Stimulated activated CD4-positive, alpha-beta T cell treated with anti-CD3 and anti-CD28 coated beads, Interleukin-1b, Interleukin-23, amount 100 ng/mL, for 1 hour (primary cell): ENCODE data around the gene EIF5A2.
A peak's percentile ranks its signal among the peaks of the same experiment; 100 is the strongest.
"Not testable (repeated sequence)": the region's sequence is repeated elsewhere in the genome, so short reads cannot be mapped to it uniquely, and the experiment has no call there.

Experiments
- DNase-seq, 2 donors: peaks; one replicate each; pipeline ENCODE4 v3.0.0-alpha.2; 2020; ENCODE audit warnings: low read depth in 2 of 2

EIF5A2 gene

DNA sequence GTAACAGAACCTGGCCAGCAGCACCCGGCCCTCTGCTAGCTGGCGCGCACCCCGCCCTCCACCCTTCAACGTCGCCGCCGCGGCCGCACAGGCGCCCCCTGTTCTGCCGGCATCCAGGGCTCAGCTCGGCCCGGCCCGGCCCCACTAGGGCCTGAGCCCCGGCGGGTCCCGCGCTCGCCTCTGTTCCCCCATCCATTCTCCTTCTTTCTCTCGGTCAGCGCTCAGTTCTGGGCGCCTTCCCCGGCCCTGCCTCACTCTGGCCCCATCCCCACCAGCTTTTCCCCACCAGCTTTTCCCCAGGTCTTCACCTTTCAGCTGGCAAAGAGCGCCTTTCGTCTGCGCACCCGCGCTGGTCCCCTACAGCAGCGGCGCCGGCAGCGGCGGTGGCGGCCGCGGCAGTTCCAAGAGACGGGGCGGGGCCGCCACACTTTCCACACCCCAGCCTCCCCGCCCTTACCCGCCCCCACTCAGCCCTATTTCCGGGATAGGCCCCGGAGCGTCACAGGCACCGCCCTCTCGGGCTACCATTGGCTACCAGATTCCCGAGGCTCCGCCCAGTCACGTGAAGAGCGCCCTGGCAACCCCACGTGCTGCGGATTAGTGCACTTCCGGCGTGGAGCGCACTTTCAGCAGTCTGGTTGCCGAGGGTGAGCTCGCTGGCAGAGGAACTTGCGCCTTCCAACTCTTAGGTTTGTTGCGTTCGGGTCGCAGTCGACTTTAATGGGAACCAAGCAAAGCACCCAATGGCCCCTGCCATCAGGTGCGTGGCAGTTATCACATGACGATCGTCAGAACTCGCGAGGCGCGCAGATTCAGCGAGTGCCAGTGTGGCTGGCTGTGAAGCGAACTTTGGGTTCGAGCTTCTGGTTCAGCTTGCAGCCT, at the start of gene EIF5A2:
Gene EIF5A2, minus strand, starts transcription at position 403 of the 882 bp plus-strand sequence. CDS start 831 bp downstream, outside the sequence.
- DNase-seq: peak; percentile 88 to 92

GRCh38 chr3:170956647-170957046, 48.2 kb upstream of the EIF5A2 start:
- no peak for DNase-seq

DNA sequence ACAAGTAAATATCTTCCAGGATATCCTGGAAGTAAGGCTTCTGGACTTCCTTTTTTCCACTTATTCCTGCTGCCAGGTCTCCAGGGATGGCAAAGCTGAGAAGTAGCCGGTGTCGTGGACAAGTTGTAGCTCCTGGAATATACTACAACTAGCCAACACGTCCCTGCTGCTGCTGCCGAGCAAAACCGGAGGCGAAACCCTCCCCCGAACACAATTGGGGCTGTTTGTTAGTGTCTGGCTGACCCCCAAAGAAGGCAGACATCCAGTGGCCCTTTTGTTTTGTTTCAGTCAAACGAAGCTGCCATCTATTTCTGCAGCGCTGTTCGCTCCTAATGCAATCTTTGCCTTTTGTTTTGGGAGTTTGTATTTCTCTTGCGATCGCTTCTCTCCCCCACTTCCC, 45.3 kb upstream of the EIF5A2 start:
- no peak for DNase-seq

DNA sequence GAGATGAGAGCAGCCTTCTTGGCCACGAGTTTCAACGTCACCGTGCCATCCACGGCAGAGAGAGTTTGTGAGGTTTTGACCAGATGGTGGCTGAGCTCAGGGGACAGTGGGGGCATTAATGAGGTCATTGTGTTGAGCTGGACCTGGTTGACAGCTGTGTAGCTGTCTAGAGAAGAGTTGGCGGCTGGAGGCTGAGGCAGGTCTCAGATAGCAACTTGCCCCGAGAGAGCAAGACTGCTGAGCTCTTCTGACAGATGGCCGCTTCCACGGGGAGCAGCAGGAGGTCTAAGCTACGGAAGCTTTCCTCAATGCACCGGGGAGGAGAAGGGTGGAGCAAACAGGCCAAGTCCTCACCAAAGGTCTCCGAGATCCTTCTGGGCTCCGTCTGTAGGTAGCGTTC, 44.8 kb upstream of the EIF5A2 start:
- no peak for DNase-seq

GRCh38 chr3:170949211-170949610, 40.8 kb upstream of the EIF5A2 start:
- no peak for DNase-seq

GRCh38 chr3:170947018-170947769, 38.8 kb upstream of the EIF5A2 start:
- no peak for DNase-seq

GRCh38 chr3:170942011-170942410, 33.6 kb upstream of the EIF5A2 start:
- no peak for DNase-seq

GRCh38 chr3:170941551-170941950, 33.1 kb upstream of the EIF5A2 start:
- no peak for DNase-seq

DNA sequence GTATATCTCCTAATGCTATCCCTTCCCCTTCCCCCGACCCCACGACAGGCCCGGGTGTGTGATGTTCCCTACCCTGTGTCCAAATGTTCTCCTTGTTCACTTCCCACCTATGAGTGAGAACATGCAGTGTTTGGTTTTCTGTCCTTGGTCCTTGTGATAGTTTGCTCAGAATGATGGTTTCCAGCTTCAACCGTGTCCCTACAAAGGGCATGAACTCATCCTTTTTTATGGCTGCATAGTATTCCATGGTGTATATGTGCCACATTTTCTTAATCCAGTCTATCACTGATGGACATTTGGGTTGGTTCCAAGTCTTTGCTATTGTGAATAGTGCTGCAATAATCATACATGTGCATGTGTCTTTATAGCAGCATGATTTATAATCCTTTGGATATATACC, 24.6 kb upstream of the EIF5A2 start:
- DNase-seq: not testable (repeated sequence)

DNA sequence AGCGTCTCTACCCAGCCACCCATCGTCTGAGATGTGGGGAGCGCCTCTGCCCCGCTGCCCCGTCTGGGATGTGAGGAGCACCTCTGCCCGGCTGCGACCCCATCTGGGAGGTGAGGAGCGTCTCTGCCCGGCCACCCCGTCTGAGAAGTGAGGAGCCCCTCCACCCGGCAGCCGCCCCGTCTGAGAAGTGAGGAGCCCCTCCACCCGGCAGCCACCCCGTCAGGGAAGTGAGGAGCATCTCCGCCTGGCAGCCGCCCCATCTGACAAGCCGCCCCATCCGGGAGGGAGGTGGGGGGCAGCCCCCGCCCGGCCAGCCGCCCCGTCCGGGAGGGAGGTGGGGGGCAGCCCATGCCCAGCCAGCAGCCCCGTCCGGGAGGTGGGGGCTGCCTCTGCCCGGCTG, 15.1 kb upstream of the EIF5A2 start:
- DNase-seq: not testable (repeated sequence)

DNA sequence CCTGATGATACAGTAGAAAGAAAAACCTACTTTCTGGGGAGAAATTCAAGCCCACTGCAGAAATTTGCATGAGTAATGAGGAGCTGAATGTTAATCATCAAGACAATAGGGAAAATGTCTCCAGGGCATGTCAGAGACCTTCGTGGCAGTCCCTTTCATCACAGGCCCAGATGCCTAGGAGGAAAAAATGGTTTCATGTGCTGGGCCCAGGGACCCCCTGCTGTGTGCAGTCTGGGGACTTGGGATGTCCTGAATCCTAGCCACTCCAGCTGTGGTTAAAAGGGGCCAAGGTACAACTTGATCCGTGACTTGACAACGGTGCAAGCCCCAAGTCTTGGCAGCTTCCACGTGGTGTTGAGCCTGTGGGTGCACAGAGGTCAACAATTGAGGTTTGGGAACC, 10.3 kb upstream of the EIF5A2 start:
- DNase-seq: no peak

DNA sequence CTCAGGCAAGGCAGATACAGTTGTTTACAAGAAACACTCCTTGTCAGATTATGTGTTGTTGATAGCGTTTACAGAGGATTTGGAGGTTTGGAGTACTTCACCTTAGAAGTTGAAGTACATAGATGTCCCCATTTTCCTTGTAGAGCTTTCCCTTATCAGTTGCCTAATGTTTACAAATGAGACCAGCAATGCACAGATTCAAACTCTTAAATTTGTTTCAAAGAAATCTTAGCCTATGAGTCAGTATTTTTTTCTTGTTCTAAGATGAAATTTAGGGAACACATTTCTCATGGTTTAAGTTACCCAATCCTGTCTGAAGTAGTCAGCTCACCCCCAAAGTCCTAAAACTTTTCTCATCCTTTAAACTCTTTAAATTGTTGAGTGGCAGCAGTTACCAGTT, 6.3 kb upstream of the EIF5A2 start:
- no peak for DNase-seq

DNA sequence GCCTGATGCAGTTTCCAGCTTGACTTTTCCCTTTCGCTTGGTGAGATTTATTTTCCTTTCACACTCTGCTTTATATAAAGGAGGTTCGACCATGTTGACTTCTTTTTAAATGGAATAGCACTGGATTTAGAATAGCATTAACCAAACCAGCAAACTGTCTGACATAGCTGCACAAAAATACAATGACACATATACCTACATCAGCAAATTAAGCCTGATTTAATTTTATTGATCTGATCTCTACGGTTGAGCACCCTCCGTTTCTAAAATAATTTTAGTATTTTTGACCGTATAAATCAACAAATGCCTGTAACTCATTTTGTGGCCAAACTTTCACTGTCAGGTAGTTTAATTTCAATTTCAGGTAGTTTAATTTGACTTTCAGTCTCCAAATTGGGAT, 5.8 kb upstream of the EIF5A2 start:
- DNase-seq: no peak

- no peak for DNase-seq
Observed at GRCh38 chr3:170911051-170911450, 2.6 kb upstream of the EIF5A2 start.

GRCh38 chr3:170910542-170910941, 2.1 kb upstream of the EIF5A2 start:
- DNase-seq: no peak

- DNase-seq: no peak
Observed at GRCh38 chr3:170909129-170909903, 879 bp upstream of the EIF5A2 start.

DNA sequence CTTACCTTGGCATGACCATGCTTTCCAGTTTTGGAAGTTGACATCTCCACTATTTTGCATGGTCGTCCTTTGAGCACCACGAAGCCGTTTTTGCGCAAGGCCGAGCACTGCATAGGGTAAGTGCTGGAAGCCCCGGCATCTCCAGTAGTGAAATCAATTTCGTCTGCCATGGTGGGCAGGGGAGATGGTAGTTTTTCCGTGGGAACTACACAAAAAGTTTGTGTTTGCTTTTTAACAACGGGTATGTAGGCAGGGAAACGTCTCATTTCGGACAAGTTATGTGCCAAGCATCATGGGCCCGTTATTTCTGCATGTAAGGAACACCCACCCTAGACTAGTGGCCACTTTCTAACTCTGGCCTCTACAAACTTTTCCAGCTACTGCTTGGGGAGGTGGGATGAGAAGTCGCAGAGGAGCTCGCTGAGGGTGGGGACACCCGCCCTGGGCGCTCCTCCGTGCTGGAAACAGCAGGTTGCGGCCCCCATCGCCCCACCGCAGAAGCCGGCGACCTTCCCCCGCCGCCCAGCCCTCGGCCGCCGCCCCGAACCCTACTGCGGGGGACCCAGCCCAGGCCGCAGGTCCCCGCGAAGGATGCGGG, 701 bp downstream of the EIF5A2 start:
- DNase-seq: no peak

GRCh38 chr3:170905862-170906261, 2.6 kb downstream of the EIF5A2 start:
- DNase-seq: no peak

DNA sequence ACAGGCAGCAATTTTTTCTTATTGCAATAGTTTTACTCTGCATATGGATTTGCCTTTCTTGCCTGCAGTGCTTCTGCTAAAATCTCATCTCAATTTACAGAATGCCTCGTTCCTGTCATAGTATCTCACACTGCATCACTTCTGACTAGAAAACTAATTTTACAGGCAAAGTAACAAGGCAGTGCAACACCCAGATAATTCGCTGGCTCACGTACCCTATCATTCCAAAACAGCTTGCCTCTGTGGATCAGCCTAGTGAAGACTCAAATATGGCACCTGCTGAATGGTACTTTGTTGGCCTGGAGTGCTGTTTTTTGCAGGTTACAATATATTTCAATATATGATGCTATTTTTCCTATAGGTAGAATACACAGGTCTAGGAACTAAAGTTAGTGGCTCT, 5.3 kb downstream of the EIF5A2 start:
- DNase-seq: no peak

- no peak for DNase-seq
Observed at GRCh38 chr3:170899455-170899854, 9.0 kb downstream of the EIF5A2 start.

DNA sequence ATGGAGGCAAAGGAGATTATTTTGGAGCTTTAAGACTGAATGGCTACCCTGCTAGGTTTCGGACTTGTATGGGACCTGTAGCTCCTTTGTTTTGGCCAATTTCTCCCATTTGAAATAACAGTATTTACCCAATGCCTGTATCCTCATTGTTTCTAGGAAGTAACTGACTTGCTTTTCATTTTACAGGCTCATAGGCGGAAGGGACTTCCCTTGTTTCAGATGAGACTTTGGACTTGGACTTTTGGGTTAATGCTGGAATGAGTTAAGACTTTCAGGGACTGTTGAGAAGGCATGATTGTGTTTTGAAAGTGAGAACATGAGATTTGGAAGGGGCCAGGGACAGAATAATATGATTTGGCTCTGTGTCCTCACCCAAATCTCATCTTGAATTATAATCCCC, 10.5 kb downstream of the EIF5A2 start:
- no peak for DNase-seq

GRCh38 chr3:170897199-170897598, 11.2 kb downstream of the EIF5A2 start:
- not testable (repeated sequence) for DNase-seq
